OCI-LY1 (cell line): ENCODE results near the gene ICAM2.

Experiments
- H2AFZ ChIP-seq: fragments of 200-600 bp; sonication (generic), shearing (Covaris generic); 2 replicates; pipeline ENCODE4 v1.6.0; 2014; ENCODE audit warnings: antibody characterized with exemption, mild to moderate bottlenecking, low read length
- H3F3A ChIP-seq: fragments of 200-600 bp; sonication (generic), shearing (Covaris generic); 2 replicates; pipeline ENCODE4 v1.6.0; 2014; ENCODE audit warnings: mild to moderate bottlenecking, antibody characterized with exemption, low read length, moderate library complexity; ENCODE audit not compliant: insufficient read depth
- H3K27ac ChIP-seq: fragments of 200-600 bp; sonication (generic); 2 replicates; pipeline ENCODE4 v1.5.1; 2014; ENCODE audit warnings: low read length, mixed run types, mild to moderate bottlenecking, low read depth; ENCODE audit not compliant: poor library complexity, severe bottlenecking
- H3K27me3 ChIP-seq: fragments of 200-600 bp; sonication (generic); 2 replicates; pipeline ENCODE4 v1.6.0; 2014; ENCODE audit warnings: antibody characterized with exemption, mild to moderate bottlenecking, low read length, moderate library complexity; ENCODE audit not compliant: insufficient read depth
- H3K36me3 ChIP-seq: fragments of 200-600 bp; sonication (generic); 2 replicates; pipeline ENCODE4 v1.6.1; 2014; ENCODE audit warnings: mild to moderate bottlenecking, antibody characterized with exemption, low read length, moderate library complexity, mixed read lengths; ENCODE audit not compliant: insufficient read depth
- H3K4me1 ChIP-seq: fragments of 200-600 bp; sonication (generic); 2 replicates; pipeline ENCODE4 v1.5.1; 2014; ENCODE audit warnings: mild to moderate bottlenecking, low read length, moderate library complexity; ENCODE audit not compliant: insufficient read depth, severe bottlenecking
- H3K4me2 ChIP-seq: fragments of 200-600 bp; sonication (generic), shearing (Covaris generic); 2 replicates; pipeline ENCODE4 v1.6.1; 2014; ENCODE audit warnings: low read length
- H3K4me3 ChIP-seq: fragments of 200-600 bp; sonication (generic); 2 replicates; pipeline ENCODE4 v1.5.1; 2014; ENCODE audit warnings: low read length, low read depth, mild to moderate bottlenecking, mixed read lengths; ENCODE audit not compliant: poor library complexity, severe bottlenecking
- H3K79me2 ChIP-seq: fragments of 200-600 bp; shearing (Covaris generic); 2 replicates; pipeline ENCODE4 v1.6.1; 2016; ENCODE audit warnings: mixed run types, low read length, mixed read lengths; ENCODE audit not compliant: insufficient read depth
- H3K9ac ChIP-seq: fragments of 200-600 bp; sonication (generic), shearing (Covaris generic); 2 replicates; pipeline ENCODE4 v1.6.1; 2014; ENCODE audit warnings: mild to moderate bottlenecking, low read length, mixed read lengths
- H3K9me2 ChIP-seq: fragments of 200-600 bp; sonication (generic), shearing (Covaris generic); 2 replicates; pipeline ENCODE4 v1.6.1; 2014; ENCODE audit warnings: low read depth, mild to moderate bottlenecking, low read length, mixed read lengths
- H3K9me3 ChIP-seq: fragments of 200-600 bp; shearing (Covaris generic); 2 replicates; pipeline ENCODE4 v1.6.1; 2014; ENCODE audit warnings: low read length, mixed read lengths
- H4K20me1 ChIP-seq: fragments of 200-600 bp; sonication (generic), shearing (Covaris generic); 2 replicates; pipeline ENCODE4 v1.6.0; 2016; ENCODE audit warnings: mild to moderate bottlenecking, low read length; ENCODE audit not compliant: insufficient read depth
- EZH2 ChIP-seq: fragments of 200-600 bp; sonication (generic), shearing (Covaris generic); IDR thresholded peaks from 2 replicates; pipeline ENCODE4 v1.8.0; 2017; ENCODE audit warnings: borderline replicate concordance, mixed run types, mild to moderate bottlenecking, antibody characterized with exemption, low read length, moderate library complexity, mixed read lengths
- TF ChIP-seq, protein P1 (sequence below): fragments of 200-600 bp; sonication (generic), shearing (Covaris generic); IDR thresholded peaks from 2 replicates; pipeline ENCODE4 v1.5.1; 2017; ENCODE audit warnings: mild to moderate bottlenecking, antibody characterized with exemption, low read length, moderate library complexity, mixed read lengths

Gene ICAM2

DNA sequence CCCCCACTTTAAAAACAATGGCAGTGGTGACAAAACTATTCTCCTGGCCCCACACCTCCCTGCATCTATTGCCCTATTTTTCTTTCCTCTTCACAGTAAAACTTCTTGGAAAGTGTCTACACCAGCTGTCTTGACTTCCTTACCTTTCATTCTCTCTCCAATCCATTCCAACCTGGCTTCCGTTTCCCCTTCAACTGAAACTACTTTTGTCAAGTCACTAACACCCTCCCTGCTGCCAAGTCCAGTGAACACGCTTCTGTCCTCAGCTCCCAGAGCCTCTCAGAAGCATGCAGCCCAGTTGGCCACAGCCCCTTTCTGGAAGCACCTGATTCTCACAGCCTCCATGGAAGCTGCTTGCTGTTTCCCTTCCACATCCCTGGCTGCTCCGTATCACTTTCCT is 43.7 kb downstream of the ICAM2 start:
- no peak overlapping the region for H3K4me2 ChIP-seq
- no peak overlapping the region for H3K4me3 ChIP-seq
- H3K79me2 ChIP-seq, result no peaks in the 10 kb centered on the region
- peaks cover under 1% of the 10 kb centered on the region; the same call in 1 of the 2 replicates for H3K9me3 ChIP-seq
- no peak for TF ChIP-seq EZH2
- TF ChIP-seq, protein P1, sequence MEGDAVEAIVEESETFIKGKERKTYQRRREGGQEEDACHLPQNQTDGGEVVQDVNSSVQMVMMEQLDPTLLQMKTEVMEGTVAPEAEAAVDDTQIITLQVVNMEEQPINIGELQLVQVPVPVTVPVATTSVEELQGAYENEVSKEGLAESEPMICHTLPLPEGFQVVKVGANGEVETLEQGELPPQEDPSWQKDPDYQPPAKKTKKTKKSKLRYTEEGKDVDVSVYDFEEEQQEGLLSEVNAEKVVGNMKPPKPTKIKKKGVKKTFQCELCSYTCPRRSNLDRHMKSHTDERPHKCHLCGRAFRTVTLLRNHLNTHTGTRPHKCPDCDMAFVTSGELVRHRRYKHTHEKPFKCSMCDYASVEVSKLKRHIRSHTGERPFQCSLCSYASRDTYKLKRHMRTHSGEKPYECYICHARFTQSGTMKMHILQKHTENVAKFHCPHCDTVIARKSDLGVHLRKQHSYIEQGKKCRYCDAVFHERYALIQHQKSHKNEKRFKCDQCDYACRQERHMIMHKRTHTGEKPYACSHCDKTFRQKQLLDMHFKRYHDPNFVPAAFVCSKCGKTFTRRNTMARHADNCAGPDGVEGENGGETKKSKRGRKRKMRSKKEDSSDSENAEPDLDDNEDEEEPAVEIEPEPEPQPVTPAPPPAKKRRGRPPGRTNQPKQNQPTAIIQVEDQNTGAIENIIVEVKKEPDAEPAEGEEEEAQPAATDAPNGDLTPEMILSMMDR, result no peak
- H3K9me2 ChIP-seq, result no peaks in the 10 kb centered on the region
- peaks cover 9% of the 10 kb centered on the region; the same call in 1 of the 2 replicates for H3K27me3 ChIP-seq
- H3K27ac ChIP-seq, result no peak overlapping the region
- H3K36me3 ChIP-seq, result no peaks in the 10 kb centered on the region
- H3K9ac ChIP-seq, result no peak overlapping the region
- no peaks in the 10 kb centered on the region for H3K4me1 ChIP-seq
- no peaks in the 10 kb centered on the region for H4K20me1 ChIP-seq
- H3F3A ChIP-seq, result no peaks in the 10 kb centered on the region
- H2AFZ ChIP-seq, result no peak overlapping the region

DNA sequence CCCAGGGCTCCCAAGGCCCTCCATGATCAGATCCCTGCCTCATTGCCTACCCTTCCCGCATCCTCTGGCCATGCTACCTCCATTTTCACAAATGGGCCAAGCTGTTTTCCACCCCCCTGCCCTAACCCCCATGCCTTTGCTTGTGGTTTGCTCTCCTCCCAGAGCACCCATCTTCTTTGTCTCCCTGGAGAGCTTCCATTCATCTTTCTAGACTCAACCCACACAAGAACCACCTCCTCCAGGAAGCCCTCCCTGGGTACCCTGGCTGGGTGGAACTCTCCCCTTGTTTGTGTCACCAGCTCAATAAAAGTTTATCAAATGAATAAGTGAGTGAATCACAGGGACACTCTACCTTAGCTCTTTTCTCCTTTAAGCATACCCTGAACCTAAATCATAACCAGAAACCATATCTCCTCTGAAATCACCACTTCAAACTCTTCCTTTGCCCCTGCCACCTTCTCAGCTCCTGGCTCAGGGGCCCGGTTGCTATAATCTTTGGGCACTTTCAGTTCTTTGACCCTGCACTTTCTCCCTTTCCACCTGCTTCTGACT is 44.8 kb downstream of the ICAM2 start:
- no peaks in the 10 kb centered on the region for H3K36me3 ChIP-seq
- H2AFZ ChIP-seq, result no peak overlapping the region
- no peaks in the 10 kb centered on the region for H3K9me3 ChIP-seq
- H3K27ac ChIP-seq, result no peak overlapping the region
- no peaks in the 10 kb centered on the region for H3K4me1 ChIP-seq
- H3K27me3 ChIP-seq, result peaks cover 9% of the 10 kb centered on the region; the same call in 1 of the 2 replicates
- no peak overlapping the region for H3K4me3 ChIP-seq
- no peak overlapping the region for H3K4me2 ChIP-seq
- H3K9ac ChIP-seq, result no peak overlapping the region
- H3F3A ChIP-seq, result no peaks in the 10 kb centered on the region
- no peaks in the 10 kb centered on the region for H3K9me2 ChIP-seq
- TF ChIP-seq, protein P1, result no peak
- TF ChIP-seq EZH2, result no peak
- no peaks in the 10 kb centered on the region for H4K20me1 ChIP-seq
- H3K79me2 ChIP-seq, result no peaks in the 10 kb centered on the region

DNA sequence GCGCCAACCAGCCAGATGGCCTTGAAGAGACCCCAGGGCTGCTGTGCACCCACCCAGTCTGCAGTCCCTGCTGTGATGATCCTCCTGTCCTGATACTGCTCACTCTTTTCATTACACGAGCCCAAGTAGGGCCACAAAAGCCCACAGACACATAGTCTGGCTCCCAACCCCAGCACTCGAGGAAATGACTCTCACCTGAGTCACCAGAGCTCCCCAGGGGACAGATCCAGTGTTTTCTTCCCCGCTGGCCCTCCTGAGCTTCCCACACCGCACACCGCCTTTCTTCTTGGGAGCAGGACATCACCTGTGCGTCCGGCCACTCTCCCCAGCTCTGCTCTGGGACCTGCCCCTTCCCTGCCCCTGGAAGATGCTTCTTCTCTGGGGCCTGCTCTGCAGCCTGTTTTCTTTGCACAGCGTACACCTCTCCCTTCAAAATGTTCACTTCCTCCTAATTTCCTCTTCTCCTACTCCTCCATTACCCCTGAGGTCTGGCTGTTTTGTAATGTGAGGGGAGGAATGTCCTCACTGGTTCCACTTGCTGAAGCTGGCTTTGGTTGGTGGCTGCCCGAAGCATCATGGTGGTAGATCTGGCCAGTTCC is 45.7 kb downstream of the ICAM2 start:
- H3K79me2 ChIP-seq, result no peaks in the 10 kb centered on the region
- H3K36me3 ChIP-seq, result no peaks in the 10 kb centered on the region
- no peaks in the 10 kb centered on the region for H4K20me1 ChIP-seq
- H3K27ac ChIP-seq, result no peak overlapping the region
- no peaks in the 10 kb centered on the region for H3K9me2 ChIP-seq
- no peaks in the 10 kb centered on the region for H3K4me1 ChIP-seq
- H3F3A ChIP-seq, result no peaks in the 10 kb centered on the region
- no peak overlapping the region for H3K9ac ChIP-seq
- no peak for TF ChIP-seq EZH2
- TF ChIP-seq, protein P1, result no peak
- H3K4me3 ChIP-seq, result no peak overlapping the region
- no peak overlapping the region for H2AFZ ChIP-seq
- H3K27me3 ChIP-seq, result peaks cover 5% of the 10 kb centered on the region; the same call in 1 of the 2 replicates
- H3K4me2 ChIP-seq, result no peak overlapping the region
- H3K9me3 ChIP-seq, result no peaks in the 10 kb centered on the region
